Tibial nerve (tissue), 4 donors: ENCODE results near the gene EPC2. TPM values are rescaled to one million over a fixed set of nuclear protein-coding genes. Genes with fewer than 3 reads are reported as not detected.

ENCODE experiments used
- DNase-seq, 2 donors: peaks; one replicate each; pipeline ENCODE4 v3.0.0-alpha.2; 2019; ENCODE audit warnings: low spot score in 2 of 2
- H3K27ac ChIP-seq, 4 donors: fragments of 200-600 bp; sonication (generic) in 3 of 4; one replicate each; pipeline ENCODE4 v1.5.1; 2017 to 2019; ENCODE audit warnings: mild to moderate bottlenecking in 1 of 4
- H3K27me3 ChIP-seq, 2 donors: fragments of 200-600 bp; sonication (generic) in 1 of 2; one replicate each; pipeline versions ENCODE4 v1.5.1 to v1.6.0; 2017 to 2019
- H3K36me3 ChIP-seq, 3 donors: fragments of 200-600 bp; sonication (generic); one replicate each; pipeline ENCODE4 v1.5.1; 2018 to 2019
- H3K4me1 ChIP-seq, 4 donors: fragments of 200-600 bp; sonication (generic) in 3 of 4; one replicate each; pipeline ENCODE4 v1.5.1; 2017 to 2019
- H3K4me3 ChIP-seq, 4 donors: fragments of 200-600 bp; sonication (generic) in 3 of 4; one replicate each; pipeline ENCODE4 v1.5.1; 2017 to 2019; ENCODE audit warnings: mild to moderate bottlenecking in 1 of 4, moderate library complexity in 1 of 4
- H3K9me3 ChIP-seq, 4 donors: fragments of 200-600 bp; sonication (generic) in 3 of 4; one replicate each; pipeline ENCODE4 v1.5.1; 2017 to 2019
- CTCF ChIP-seq, 5 experiments: fragments of 200-600 bp in 3 of 5; fragments of 450-650 bp in 2 of 5; sonication (generic) in 3 of 5; IDR thresholded peaks; one replicate each; pipeline ENCODE4 v1.5.1; 2016 to 2019; ENCODE audit warnings: antibody characterized with exemption in 5 of 5, mild to moderate bottlenecking in 3 of 5, moderate library complexity in 2 of 5
- EP300 ChIP-seq, 2 donors: sonication (generic); formaldehyde crosslinking; IDR thresholded peaks; one replicate each; pipeline ENCODE4 v1.6.1; 2017; ENCODE audit warnings: antibody characterized with exemption in 2 of 2, mild to moderate bottlenecking in 1 of 2
- POLR2A ChIP-seq, 2 donors: fragments of 450-650 bp; IDR thresholded peaks; one replicate each; pipeline ENCODE4 v1.6.1; 2017; ENCODE audit warnings: antibody characterized with exemption in 2 of 2, mild to moderate bottlenecking in 2 of 2, moderate library complexity in 2 of 2
- WGBS, 2 donors: methylation state at CpG; one replicate each; pipeline ENCODE4 v1.1.5; 2018; 5-methylcytosine and 5-hydroxymethylcytosine counted together
- total RNA-seq, 4 donors: library from RNA; depleted of rRNA; stranded (reverse); fragments of >200 nt; gene quantifications; one replicate each; pipeline ENCODE4 v1.1.0, GENCODE V29; 2016

Gene EPC2
- total RNA-seq, 4 donors from 2014 or later: 23.4 to 26.5 (median 25.3) TPM

- no peak for DNase-seq
- no peak overlapping the region for H3K4me3 ChIP-seq
- TF ChIP-seq EP300 (IDR thresholded peaks at IDR 0.05) (no peak), POLR2A (IDR thresholded peaks at IDR 0.05) (no peak), CTCF (IDR thresholded peaks at IDR 0.05) (no peak)
- no peak overlapping the region for H3K27ac ChIP-seq
- peaks cover 0 to 23% (median 0%) of the 10 kb centered on the region in 3 donors for H3K36me3 ChIP-seq
- H3K4me1 ChIP-seq: peaks cover 0 to 11% (median 0%) of the 10 kb centered on the region in 4 donors
- no peaks in the 10 kb centered on the region for H3K9me3 ChIP-seq
- WGBS, 2 donors: 85 to 87% methylated on average over 4 of the region's 4 CpGs
- no peaks in the 10 kb centered on the region for H3K27me3 ChIP-seq
Observed at GRCh38 chr2:148751907-148752306, 107.4 kb downstream of the EPC2 start.

GRCh38 chr2:148752977-148753376 lies 108.4 kb downstream of the EPC2 start:
- Histone ChIP-seq H3K27me3 (no peaks in the 10 kb centered on the region), H3K27ac (no peak overlapping the region), H3K9me3 (no peaks in the 10 kb centered on the region), H3K36me3 (peaks cover 0 to 23% (median 0%) of the 10 kb centered on the region in 3 donors), H3K4me3 (no peak overlapping the region), H3K4me1 (peaks cover 0 to 14% (median 0%) of the 10 kb centered on the region in 4 donors)
- TF ChIP-seq POLR2A (IDR thresholded peaks at IDR 0.05): no peak
- no peak for TF ChIP-seq CTCF (IDR thresholded peaks at IDR 0.05)
- no peak for TF ChIP-seq EP300 (IDR thresholded peaks at IDR 0.05)
- 90 to 96% methylated on average over 3 of the region's 3 CpGs for WGBS, 2 donors
- DNase-seq: no peak

- TF ChIP-seq EP300 (IDR thresholded peaks at IDR 0.05) (no peak), CTCF (IDR thresholded peaks at IDR 0.05) (no peak), POLR2A (IDR thresholded peaks at IDR 0.05) (no peak)
Observed at GRCh38 chr2:148754864-148755263, 110.3 kb downstream of the EPC2 start.

GRCh38 chr2:148756292-148756975 lies 111.9 kb downstream of the EPC2 start:
- 38 to 56% methylated on average over 4 of the region's 4 CpGs for WGBS, 2 donors
- TF ChIP-seq EP300 (IDR thresholded peaks at IDR 0.05) (no peak), POLR2A (IDR thresholded peaks at IDR 0.05) (no peak)
- H3K4me3 ChIP-seq: no peak overlapping the region
- DNase-seq: no peak
- no peak overlapping the region for H3K27ac ChIP-seq
- no peaks in the 10 kb centered on the region for H3K9me3 ChIP-seq
- peaks cover 0 to 10% (median 0%) of the 10 kb centered on the region in 4 donors for H3K4me1 ChIP-seq
- H3K27me3 ChIP-seq: no peaks in the 10 kb centered on the region
- H3K36me3 ChIP-seq: peaks cover 0 to 23% (median 0%) of the 10 kb centered on the region in 3 donors

More at GRCh38 chr2:148754864-148755263, 110.3 kb downstream of the EPC2 start:
- 76 to 79% methylated on average over 1 of the region's 1 CpG for WGBS, 2 donors
- Histone ChIP-seq H3K36me3 (peaks cover 0 to 23% (median 0%) of the 10 kb centered on the region in 3 donors), H3K9me3 (no peaks in the 10 kb centered on the region), H3K4me1 (peaks cover 0 to 14% (median 0%) of the 10 kb centered on the region in 4 donors), H3K27me3 (no peaks in the 10 kb centered on the region), H3K4me3 (no peak overlapping the region), H3K27ac (no peak overlapping the region)
- no peak for DNase-seq

GRCh38 chr2:148764815-148765214 lies 120.3 kb downstream of the EPC2 start:
- no peak overlapping the region for H3K4me3 ChIP-seq
- DNase-seq: no peak
- no peak overlapping the region for H3K27ac ChIP-seq
- H3K9me3 ChIP-seq: no peaks in the 10 kb centered on the region
- peaks cover 0 to 6% (median 0%) of the 10 kb centered on the region in 4 donors for H3K4me1 ChIP-seq
- H3K36me3 ChIP-seq: peaks cover 0 to 28% (median 5%) of the 10 kb centered on the region in 3 donors
- H3K27me3 ChIP-seq: no peaks in the 10 kb centered on the region
- no peak for TF ChIP-seq POLR2A (IDR thresholded peaks at IDR 0.05)
- no peak for TF ChIP-seq EP300 (IDR thresholded peaks at IDR 0.05)
- no peak for TF ChIP-seq CTCF (IDR thresholded peaks at IDR 0.05)
- 76 to 81% methylated on average over 3 of the region's 3 CpGs for WGBS, 2 donors
